ENCODE measurements around the gene MRTFA. TPM values are rescaled to one million over a fixed set of nuclear protein-coding genes. Genes with fewer than 3 reads are reported as not detected.

MRTFA gene
- total and polyA plus RNA-seq, 3 donors from 2014 or later: 59.5 to 162 (median 158) TPM

- Histone ChIP-seq H3K9me3 (no peaks in the 10 kb centered on the region), H3K27ac (no peak overlapping the region), H3K4me1 (peaks cover 1% of the 10 kb centered on the region), H3K36me3 (ENCODE audit: low read depth, missing control alignments) (no peaks in the 10 kb centered on the region), H3K27me3 (no peaks in the 10 kb centered on the region), H3K4me3 (no peak overlapping the region)
- DNase-seq: no peak
- intact Hi-C loops (cut with DNase I; ENCODE audit: low total_unique reads): no loop called here
- TF ChIP-seq POLR2A (IDR thresholded peaks at IDR 0.05) (no peak), CTCF (IDR thresholded peaks at IDR 0.05) (no peak)
- 76 to 80% methylated on average over 6 of the region's 6 CpGs for WGBS, 2 donors
Measured at GRCh38 chr22:40367342-40367741, 269.2 kb downstream of the MRTFA start.

- H3K4me3 ChIP-seq: no peak overlapping the region
- no peak overlapping the region for H3K27ac ChIP-seq
- DNase-seq: no peak
- H3K4me1 ChIP-seq: no peaks in the 10 kb centered on the region
- H3K9me3 ChIP-seq: no peaks in the 10 kb centered on the region
- WGBS, 2 donors: 94 to 100% methylated on average over 2 of the region's 2 CpGs
- H3K27me3 ChIP-seq: no peaks in the 10 kb centered on the region
- H3K36me3 ChIP-seq (ENCODE audit: low read depth, missing control alignments): no peaks in the 10 kb centered on the region
- intact Hi-C loops (cut with DNase I; ENCODE audit: low total_unique reads): no loop called here
- TF ChIP-seq CTCF (IDR thresholded peaks at IDR 0.05) (no peak), POLR2A (IDR thresholded peaks at IDR 0.05) (no peak)
Measured at GRCh38 chr22:40366068-40366467, 270.5 kb downstream of the MRTFA start.

GRCh38 chr22:40364431-40364830 lies 272.1 kb downstream of the MRTFA start:
- no peak for TF ChIP-seq CTCF (IDR thresholded peaks at IDR 0.05)
- no peak for TF ChIP-seq POLR2A (IDR thresholded peaks at IDR 0.05)
- Histone ChIP-seq H3K27ac (no peak overlapping the region), H3K27me3 (no peaks in the 10 kb centered on the region), H3K4me1 (no peaks in the 10 kb centered on the region), H3K4me3 (no peak overlapping the region), H3K36me3 (ENCODE audit: low read depth, missing control alignments) (no peaks in the 10 kb centered on the region), H3K9me3 (no peaks in the 10 kb centered on the region)
- intact Hi-C loops (cut with DNase I; ENCODE audit: low total_unique reads): no loop called here
- WGBS, 2 donors: 78 to 93% methylated on average over 1 of the region's 1 CpG
- DNase-seq: no peak

- Histone ChIP-seq H3K9me3 (no peaks in the 10 kb centered on the region), H3K4me1 (no peaks in the 10 kb centered on the region), H3K4me3 (no peak overlapping the region), H3K36me3 (ENCODE audit: low read depth, missing control alignments) (no peaks in the 10 kb centered on the region), H3K27ac (no peak overlapping the region), H3K27me3 (no peaks in the 10 kb centered on the region)
- no peak for TF ChIP-seq POLR2A (IDR thresholded peaks at IDR 0.05)
- TF ChIP-seq CTCF (IDR thresholded peaks at IDR 0.05): no peak
- intact Hi-C loops (cut with DNase I; ENCODE audit: low total_unique reads): no loop called here
- 89 to 98% methylated on average over 3 of the region's 3 CpGs for WGBS, 2 donors
- DNase-seq: no peak
Measured at GRCh38 chr22:40363059-40363458, 273.5 kb downstream of the MRTFA start.

- no peaks in the 10 kb centered on the region for H3K27me3 ChIP-seq
- no peak overlapping the region for H3K4me3 ChIP-seq
- intact Hi-C loops (cut with DNase I; ENCODE audit: low total_unique reads): no loop called here
- no peaks in the 10 kb centered on the region for H3K9me3 ChIP-seq
- no peaks in the 10 kb centered on the region for H3K4me1 ChIP-seq
- 91 to 98% methylated on average over 5 of the region's 5 CpGs for WGBS, 2 donors
- TF ChIP-seq CTCF (IDR thresholded peaks at IDR 0.05) (no peak), POLR2A (IDR thresholded peaks at IDR 0.05) (no peak)
- H3K36me3 ChIP-seq (ENCODE audit: low read depth, missing control alignments): no peaks in the 10 kb centered on the region
- H3K27ac ChIP-seq: no peak overlapping the region
- no peak for DNase-seq
Measured at GRCh38 chr22:40361100-40361499, 275.4 kb downstream of the MRTFA start.
